ENCODE results near the gene TEAD3. TPM values are rescaled to one million over a fixed set of nuclear protein-coding genes. Genes with fewer than 3 reads are reported as not detected.

The TEAD3 gene
- total and polyA plus RNA-seq, 2 experiments from 2014 or later: 15.0 to 26.5 TPM

- 0 out of 2 replicates have a peak, but pooled peaks cover 3% of the 10 kb centered on the region for H3F3A ChIP-seq (replicated peaks; ENCODE audit: low read depth)
- TF ChIP-seq CTCF (conservative IDR thresholded peaks at IDR 0.05; ENCODE audit: low read depth in 2 of 2) (peak; percentile 72 to 77), EZH2phosphoT487 (IDR thresholded peaks at IDR 0.05; ENCODE audit: unreplicated experiment) (no peak), ZNF462 (CRISPR knock-in tag; IDR thresholded peaks at IDR 0.05) (no peak), JUNB (IDR thresholded peaks at IDR 0.05; ENCODE audit: unreplicated experiment) (no peak)
- no peaks in the 10 kb centered on the region for H3K9me2 ChIP-seq (ENCODE audit: insufficient read depth)
- peaks cover 9% of the 10 kb centered on the region; the same call in 1 of the 2 replicates for H3K27me3 ChIP-seq (ENCODE audit: insufficient read depth)
- DNase-seq (ENCODE audit: low spot score) (peak; percentile 93), ATAC-seq (peak; percentile 62)
- H3K27ac Mint-ChIP-seq: no peak overlapping the region
- peaks cover 25% of the 10 kb centered on the region for H3K4me1 Mint-ChIP-seq
- no peak overlapping the region for H2AFZ ChIP-seq
- peaks cover 6% of the 10 kb centered on the region for H3K27me3 Mint-ChIP-seq (ENCODE audit: insufficient read depth, low read depth, poor library complexity)
- no peak overlapping the region for H3K4me3 ChIP-seq
- H3K4me2 ChIP-seq: no peak overlapping the region
- H3K79me2 ChIP-seq (replicated peaks; ENCODE audit: insufficient read depth): peaks cover 6% of the 10 kb centered on the region; the same call in 1 of the 2 replicates
- no peak overlapping the region for H3K4me3 Mint-ChIP-seq
- H3K9me3 Mint-ChIP-seq: no peaks in the 10 kb centered on the region
- H4K20me1 ChIP-seq (replicated peaks; ENCODE audit: insufficient read depth): no peaks in the 10 kb centered on the region; the same call in 1 of the 2 replicates
- H3K36me3 Mint-ChIP-seq (ENCODE audit: low read depth): no peaks in the 10 kb centered on the region; the same call in 2 of the 3 replicates
- H3K4me1 ChIP-seq (ENCODE audit: insufficient read depth): peaks cover 22% of the 10 kb centered on the region
- H3K36me3 ChIP-seq (ENCODE audit: insufficient read depth): no peaks in the 10 kb centered on the region
- no peak overlapping the region for H3K27ac ChIP-seq (ENCODE audit: low read depth)
Observed at GRCh38 chr6:35449287-35449881, 47.5 kb downstream of the TEAD3 start.

Data from GM23338 (cell line).